AG10803 (cell line): ENCODE data around the gene DICER1.

Experiments
- DNase-seq: peaks from one replicate; pipeline ENCODE4 v3.0.0; 2010; ENCODE audit warnings: low read depth
- H3K4me3 ChIP-seq: 2 replicates; pipeline ENCODE4 v1.5.1; 2011; ENCODE audit warnings: mild to moderate bottlenecking, low read length, control low read depth
- CTCF ChIP-seq: conservative IDR thresholded peaks from 2 replicates; pipeline ENCODE4 v1.5.1; 2011; ENCODE audit warnings: mild to moderate bottlenecking, low read length, control low read depth, inconsistent platforms

The DICER1 gene

GRCh38 chr14:95101736-95102679 lies 55.3 kb downstream of the DICER1 start:
- no peak for TF ChIP-seq CTCF
- H3K4me3 ChIP-seq, result no peak overlapping the region
- DNase-seq, result no peak

- no peak overlapping the region for H3K4me3 ChIP-seq
- TF ChIP-seq CTCF, result peak; percentile 92
- DNase-seq, result peak; percentile 81
These were observed 58.2 kb downstream of the DICER1 start for GRCh38 chr14:95098984-95099599.

GRCh38 chr14:95097385-95097784 lies 59.9 kb downstream of the DICER1 start:
- TF ChIP-seq CTCF, result no peak
- peak; percentile 81 for DNase-seq
- no peak overlapping the region for H3K4me3 ChIP-seq

- no peak overlapping the region for H3K4me3 ChIP-seq
- no peak for TF ChIP-seq CTCF
- no peak for DNase-seq
These were observed 60.9 kb downstream of the DICER1 start for GRCh38 chr14:95096476-95096875.

- H3K4me3 ChIP-seq, result no peak overlapping the region
- DNase-seq, result no peak
- TF ChIP-seq CTCF, result no peak
These were observed 61.3 kb downstream of the DICER1 start for GRCh38 chr14:95095996-95096395.

- no peak overlapping the region for H3K4me3 ChIP-seq
- TF ChIP-seq CTCF, result no peak
- no peak for DNase-seq
These were observed 64.6 kb downstream of the DICER1 start for GRCh38 chr14:95092723-95093122.

GRCh38 chr14:95091581-95091980 lies 65.7 kb downstream of the DICER1 start:
- TF ChIP-seq CTCF, result no peak
- H3K4me3 ChIP-seq, result no peak overlapping the region
- no peak for DNase-seq
